ENCODE results near the gene DLX1.

DLX1 gene

GRCh38 chr2:172100935-172101820, 15.9 kb downstream of the DLX1 start:
- H3K27me3 ChIP-seq (ENCODE audit: control insufficient read depth, insufficient read depth, low read length): peaks cover 26% of the 10 kb centered on the region
- no peaks in the 10 kb centered on the region for H3K4me1 ChIP-seq
- H3K79me2 ChIP-seq: no peaks in the 10 kb centered on the region
- no peak overlapping the region for H3K27ac ChIP-seq
- no peak for TF ChIP-seq CTCF (IDR thresholded peaks at IDR 0.05)
- no peak overlapping the region for H2AFZ ChIP-seq
- H3K4me3 ChIP-seq (ENCODE audit: low read depth, low read length): no peak overlapping the region
- H3K4me2 ChIP-seq (ENCODE audit: low read length): no peak overlapping the region
- H3K36me3 ChIP-seq (ENCODE audit: control insufficient read depth, insufficient read depth, low read length): no peaks in the 10 kb centered on the region
- H3K9ac ChIP-seq: no peak overlapping the region
- H3K9me3 ChIP-seq (ENCODE audit: control insufficient read depth, low read length): no peaks in the 10 kb centered on the region

- peak overlapping the region; percentile 21 for H3K4me2 ChIP-seq (ENCODE audit: low read length)
- H3K36me3 ChIP-seq (ENCODE audit: control insufficient read depth, insufficient read depth, low read length): no peaks in the 10 kb centered on the region
- peaks cover 29% of the 10 kb centered on the region for H3K27me3 ChIP-seq (ENCODE audit: control insufficient read depth, insufficient read depth, low read length)
- no peak overlapping the region for H3K27ac ChIP-seq
- H3K9me3 ChIP-seq (ENCODE audit: control insufficient read depth, low read length): no peaks in the 10 kb centered on the region
- H3K79me2 ChIP-seq: no peaks in the 10 kb centered on the region
- no peak overlapping the region for H3K9ac ChIP-seq
- peak overlapping the region; percentile 50 for H2AFZ ChIP-seq
- no peaks in the 10 kb centered on the region for H3K4me1 ChIP-seq
- no peak for TF ChIP-seq CTCF (IDR thresholded peaks at IDR 0.05)
- no peak overlapping the region for H3K4me3 ChIP-seq (ENCODE audit: low read depth, low read length)
Observed at GRCh38 chr2:172101821-172102390, 16.6 kb downstream of the DLX1 start.

GRCh38 chr2:172102391-172103359, 17.4 kb downstream of the DLX1 start, which contains the start of gene DLX2:
DLX2 (minus strand) TSS chr2:172102900; CDS start chr2:172102538, 362 bp downstream.
- no peak for TF ChIP-seq CTCF (IDR thresholded peaks at IDR 0.05)
- Histone ChIP-seq H3K27me3 (ENCODE audit: control insufficient read depth, insufficient read depth, low read length) (peaks cover 25% of the 10 kb centered on the region), H3K9me3 (ENCODE audit: control insufficient read depth, low read length) (no peaks in the 10 kb centered on the region), H3K79me2 (no peaks in the 10 kb centered on the region), H2AFZ (peak within 1 kb of the TSS; percentile 50), H3K9ac (no peak within 1 kb of the TSS), H3K4me2 (ENCODE audit: low read length) (peak within 1 kb of the TSS; percentile 55), H3K36me3 (ENCODE audit: control insufficient read depth, insufficient read depth, low read length) (no peaks in the 10 kb centered on the region), H3K27ac (no peak within 1 kb of the TSS), H3K4me3 (ENCODE audit: low read depth, low read length) (peak within 1 kb of the TSS; percentile 23), H3K4me1 (no peaks in the 10 kb centered on the region)

GRCh38 chr2:172103471-172104272, 18.4 kb downstream of the DLX1 start:
- Histone ChIP-seq H3K27me3 (ENCODE audit: control insufficient read depth, insufficient read depth, low read length) (peaks cover 30% of the 10 kb centered on the region), H3K4me1 (no peaks in the 10 kb centered on the region), H3K4me3 (ENCODE audit: low read depth, low read length) (no peak overlapping the region), H2AFZ (no peak overlapping the region), H3K9me3 (ENCODE audit: control insufficient read depth, low read length) (no peaks in the 10 kb centered on the region), H3K79me2 (no peaks in the 10 kb centered on the region), H3K4me2 (ENCODE audit: low read length) (no peak overlapping the region), H3K9ac (no peak overlapping the region), H3K36me3 (ENCODE audit: control insufficient read depth, insufficient read depth, low read length) (no peaks in the 10 kb centered on the region), H3K27ac (no peak overlapping the region)
- peak; percentile 35 for TF ChIP-seq CTCF (IDR thresholded peaks at IDR 0.05)
